ENCODE measurements around the gene ST3GAL5.

The ST3GAL5 gene

DNA sequence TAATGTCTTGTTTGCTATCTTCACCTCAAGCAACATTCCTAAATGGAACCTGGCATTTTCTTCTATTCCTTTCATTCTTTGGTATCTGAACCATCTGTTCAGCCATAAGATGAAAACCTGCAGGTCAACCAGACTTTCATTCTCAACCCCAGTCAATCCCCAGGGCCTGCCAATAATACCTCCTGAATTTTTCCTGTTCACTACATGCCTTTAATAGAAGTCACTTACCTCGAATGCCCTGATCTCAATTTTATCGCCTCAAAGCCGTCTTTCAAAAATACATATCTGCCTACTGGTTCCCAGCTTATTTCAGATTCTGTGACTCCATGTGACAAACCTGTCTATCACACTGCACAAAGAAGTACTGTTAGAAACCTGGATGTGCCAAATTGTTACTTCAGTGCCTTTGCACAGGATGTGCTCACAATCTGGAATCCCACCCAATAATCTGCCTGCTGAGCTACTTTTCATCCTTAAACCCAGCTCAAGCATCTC, 22.6 kb downstream of the ST3GAL5 start:
- DNase-seq (ENCODE audit: low read depth) = no peak

GRCh38 chr2:85865539-85866164, 23.1 kb downstream of the ST3GAL5 start:
- no peak for DNase-seq (ENCODE audit: low read depth)

DNA sequence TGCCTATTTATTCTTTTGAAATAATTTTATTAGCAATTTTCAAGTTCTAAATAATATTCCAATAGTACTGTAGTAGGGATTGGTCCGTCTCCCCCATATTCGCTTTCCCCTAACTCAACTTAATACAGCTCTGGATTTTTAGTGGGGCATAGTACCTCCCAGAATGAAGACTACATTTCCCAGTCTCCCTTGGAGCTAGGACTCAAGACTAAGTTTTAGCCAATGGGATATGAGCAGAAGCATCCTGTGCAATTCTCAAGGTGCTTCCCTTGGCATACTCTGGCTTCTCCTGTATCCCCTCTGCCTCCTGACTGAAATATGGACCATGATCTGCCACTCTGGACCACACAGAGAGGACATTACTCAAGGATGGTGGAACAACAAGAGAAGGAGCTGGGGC, 24.1 kb downstream of the ST3GAL5 start:
- no peak for DNase-seq (ENCODE audit: low read depth)

- DNase-seq (ENCODE audit: low read depth) = no peak
Observed at GRCh38 chr2:85862426-85862825, 26.4 kb downstream of the ST3GAL5 start.

DNA sequence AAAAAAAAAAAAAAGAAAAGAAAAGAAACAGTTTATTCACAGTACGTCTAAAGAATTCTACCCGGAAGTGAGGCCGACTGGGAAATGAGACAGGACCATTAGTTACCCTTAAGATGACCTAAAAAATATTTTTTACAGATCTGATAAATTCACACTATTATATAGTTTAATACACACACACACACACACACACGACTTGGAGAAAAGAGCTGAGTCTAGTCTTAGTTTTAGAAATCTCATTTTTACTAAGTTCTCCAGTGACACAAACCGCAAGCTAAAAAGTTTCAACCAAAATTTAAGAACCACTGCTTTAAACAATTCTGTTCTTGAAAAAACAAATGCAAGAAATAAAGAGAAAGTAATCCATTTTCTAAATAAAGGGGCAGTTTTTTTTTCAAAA, 27.1 kb downstream of the ST3GAL5 start:
- no peak for DNase-seq (ENCODE audit: low read depth)

DNA sequence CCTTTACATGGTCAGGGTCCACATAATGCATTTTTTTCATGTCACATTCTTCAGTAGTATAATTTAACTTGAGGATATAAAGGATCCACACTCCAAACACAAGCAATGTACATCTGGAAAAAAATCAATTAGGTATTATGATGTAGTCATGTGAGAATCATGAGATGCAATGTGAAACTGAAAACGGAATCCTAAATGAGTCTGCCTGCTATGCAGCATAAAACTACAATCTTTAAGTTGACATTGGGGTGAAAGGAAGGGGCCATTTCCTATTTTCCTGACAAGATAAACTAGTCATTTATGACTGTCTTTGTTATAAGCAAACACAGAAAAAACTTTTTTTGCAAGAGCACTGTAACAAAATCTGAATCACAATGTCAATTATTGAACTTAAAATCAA, 27.6 kb downstream of the ST3GAL5 start:
- no peak for DNase-seq (ENCODE audit: low read depth)

DNA sequence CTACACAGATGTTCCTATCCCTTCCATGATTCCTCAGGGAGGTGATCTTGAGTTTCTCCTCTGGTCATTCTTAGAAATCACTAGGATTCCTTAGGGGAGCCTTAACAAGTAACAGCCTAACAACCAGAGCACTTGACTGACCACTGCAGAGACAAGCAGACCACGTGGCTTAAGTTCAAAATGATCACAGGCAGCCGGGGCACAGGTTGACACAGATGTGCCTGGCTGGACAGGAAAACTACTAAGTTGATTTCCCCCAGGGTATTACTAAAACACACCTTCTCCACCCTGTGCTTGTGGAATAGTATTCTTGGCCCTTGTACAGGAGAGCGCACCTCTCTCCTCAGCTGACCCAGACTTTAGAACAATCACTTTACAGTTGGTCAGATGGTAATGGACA, 29.9 kb downstream of the ST3GAL5 start:
- no peak for DNase-seq (ENCODE audit: low read depth)

DNA sequence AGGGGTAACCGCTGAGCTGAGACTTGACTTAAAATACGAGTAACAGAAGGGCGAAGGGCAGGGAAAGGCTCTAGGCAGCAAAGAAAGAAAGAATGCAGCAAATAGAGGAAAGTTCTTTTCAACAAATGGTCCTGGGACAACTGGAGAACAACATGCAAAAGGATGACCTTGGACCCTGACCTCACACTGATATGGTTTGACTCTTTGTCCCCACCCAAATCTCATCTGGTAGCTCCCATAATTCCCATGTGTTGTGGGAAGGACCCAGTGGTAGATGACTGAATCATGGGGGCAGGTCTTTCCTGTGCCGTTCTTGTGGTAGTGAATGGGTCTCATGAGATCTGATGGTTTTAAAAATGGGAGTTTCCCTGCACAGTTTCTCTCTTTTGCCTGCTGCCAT, 33.9 kb downstream of the ST3GAL5 start:
- no peak for DNase-seq (ENCODE audit: low read depth)

- no peak for DNase-seq (ENCODE audit: low read depth)
Observed at GRCh38 chr2:85854166-85854509, 34.7 kb downstream of the ST3GAL5 start.

GRCh38 chr2:85853499-85854165, 35.2 kb downstream of the ST3GAL5 start:
- DNase-seq (ENCODE audit: low read depth) = no peak

GRCh38 chr2:85852937-85853498, 35.8 kb downstream of the ST3GAL5 start:
- DNase-seq (ENCODE audit: low read depth) = peak; percentile 55

GRCh38 chr2:85852152-85852840, 36.5 kb downstream of the ST3GAL5 start:
- DNase-seq (ENCODE audit: low read depth) = no peak

DNA sequence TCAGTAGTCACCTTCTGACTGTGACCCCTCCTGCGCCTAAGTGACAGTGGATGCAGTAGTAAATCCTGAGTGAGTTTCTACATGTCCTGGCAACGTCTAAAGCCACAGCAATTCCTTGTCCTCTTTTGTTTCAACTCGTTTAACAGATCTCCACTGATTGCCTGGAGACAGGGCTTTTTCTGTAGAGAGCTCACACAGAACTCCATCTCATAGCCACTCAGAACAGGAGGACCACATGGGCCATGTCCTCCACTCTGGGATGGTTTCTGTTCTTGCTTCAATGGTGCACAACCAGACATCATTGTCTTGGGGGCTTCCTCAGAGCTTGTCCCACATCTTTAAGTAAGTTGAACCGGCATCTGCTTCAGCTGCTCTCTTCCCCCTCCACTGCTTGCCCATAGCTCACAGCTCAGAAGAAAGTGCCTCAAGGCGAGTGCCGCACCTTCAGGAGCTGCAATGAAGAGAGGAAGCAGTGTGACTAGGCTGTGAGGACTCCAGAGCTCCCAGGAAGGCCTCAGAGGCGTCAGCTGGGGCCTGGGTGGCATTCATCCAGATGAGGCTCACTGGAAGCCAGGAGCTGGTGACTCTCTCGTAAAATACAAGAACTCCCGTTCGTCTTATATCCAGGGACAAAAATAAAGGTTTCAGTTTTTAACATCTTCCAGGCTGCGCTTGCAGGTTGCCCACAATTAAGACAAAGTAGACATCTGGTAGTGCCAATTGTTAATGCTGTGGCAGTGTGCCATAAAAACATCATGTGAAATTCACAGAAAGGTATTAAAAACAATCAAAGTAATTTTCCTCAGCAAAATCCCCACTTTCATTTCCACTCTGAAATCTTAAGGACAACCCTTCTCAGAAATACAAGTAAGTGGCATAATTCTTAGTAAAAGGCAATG, 37.3 kb downstream of the ST3GAL5 start:
- DNase-seq (ENCODE audit: low read depth) = no peak

DNA sequence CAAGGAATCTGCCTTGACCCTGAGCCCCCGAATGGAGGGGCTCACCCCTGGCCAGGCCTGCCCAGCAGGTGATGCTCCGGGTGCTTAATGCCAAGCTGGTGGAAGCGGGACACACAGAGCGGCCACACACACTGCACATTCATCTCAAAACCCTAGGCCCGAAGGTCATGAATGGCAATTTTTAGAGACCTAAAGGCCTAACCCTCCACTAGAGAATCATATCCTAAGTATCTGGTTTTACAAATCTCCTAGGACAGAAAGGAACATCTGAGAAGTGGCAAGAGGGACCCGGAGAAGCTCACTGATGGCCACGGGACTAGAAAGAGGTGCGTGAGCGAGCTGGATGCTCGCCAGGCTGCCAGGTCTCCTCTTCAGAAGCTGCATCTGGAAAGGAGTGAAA, 38.3 kb downstream of the ST3GAL5 start:
- DNase-seq (ENCODE audit: low read depth) = no peak

DNA sequence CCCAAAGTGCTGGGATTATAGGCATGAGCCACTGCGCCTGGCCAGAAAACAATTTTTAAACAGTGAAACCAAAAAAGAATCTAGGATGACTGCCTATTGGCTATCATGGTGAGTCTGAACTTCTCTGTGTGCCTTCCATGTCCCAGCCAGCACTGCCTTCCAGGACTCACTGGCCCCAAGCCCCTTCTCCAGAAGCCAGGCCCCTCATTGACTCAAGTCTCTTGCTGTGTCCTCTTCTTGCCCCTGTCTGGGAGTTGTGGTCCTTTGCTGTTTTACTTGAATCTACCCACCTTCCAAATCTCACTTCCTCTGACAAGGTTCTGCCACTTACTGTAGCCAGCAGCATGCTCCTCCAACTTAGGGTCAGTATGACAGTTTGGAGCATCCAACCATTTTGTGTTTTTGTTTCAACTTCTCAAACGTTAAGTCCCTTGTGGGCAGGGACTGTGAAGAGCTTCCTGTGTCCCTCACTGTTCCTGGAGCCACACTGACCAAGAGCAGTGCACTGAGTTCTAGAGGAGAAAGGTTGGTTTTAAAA, 41.7 kb downstream of the ST3GAL5 start:
- no peak for DNase-seq (ENCODE audit: low read depth)

- no peak for DNase-seq (ENCODE audit: low read depth)
Observed at GRCh38 chr2:85846411-85846810, 42.4 kb downstream of the ST3GAL5 start.

DNA sequence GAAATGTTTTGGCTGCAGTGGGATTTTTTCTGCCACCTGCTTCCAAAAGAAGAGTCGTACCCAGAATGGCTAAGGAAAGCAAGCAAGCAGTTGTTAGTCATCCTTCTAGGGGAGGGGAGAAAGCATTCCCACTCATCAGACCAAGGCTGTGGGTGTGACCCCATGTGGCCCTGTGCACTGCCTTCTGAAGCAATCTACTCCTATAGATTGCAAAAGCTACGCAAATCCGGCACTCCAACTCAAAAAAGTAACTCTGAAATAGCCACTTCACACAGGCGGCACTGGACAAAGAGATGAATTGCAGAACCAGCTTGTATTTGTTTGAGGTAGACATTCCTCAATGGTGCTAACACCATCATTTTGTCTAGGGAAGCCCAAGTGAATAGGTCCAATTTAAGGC, 44.3 kb downstream of the ST3GAL5 start:
- no peak for DNase-seq (ENCODE audit: low read depth)

- DNase-seq (ENCODE audit: low read depth) = no peak
Observed at GRCh38 chr2:85843543-85843942, 45.2 kb downstream of the ST3GAL5 start.

DNA sequence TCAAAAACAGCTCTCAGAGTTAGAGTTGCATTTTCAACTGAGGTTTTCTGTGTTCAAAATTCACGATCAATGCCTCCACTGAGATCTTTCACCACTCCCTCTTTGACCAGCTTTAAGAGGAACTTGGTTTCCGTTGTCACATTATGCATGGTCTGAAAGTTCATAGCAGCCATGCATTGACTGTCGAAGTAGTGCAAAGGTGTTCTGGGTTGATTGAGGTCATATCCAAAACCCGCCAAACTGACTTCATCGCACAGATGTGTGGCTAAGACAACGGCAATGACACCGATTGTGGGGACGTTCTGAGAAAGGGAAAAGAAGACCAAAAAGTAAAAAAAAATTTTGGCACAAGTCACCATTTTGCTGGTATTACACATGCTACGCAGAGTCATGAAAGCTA, 48.7 kb downstream of the ST3GAL5 start:
- DNase-seq (ENCODE audit: low read depth) = no peak

- DNase-seq (ENCODE audit: low read depth) = no peak
Observed at GRCh38 chr2:85839461-85839860, 49.3 kb downstream of the ST3GAL5 start.

DNA sequence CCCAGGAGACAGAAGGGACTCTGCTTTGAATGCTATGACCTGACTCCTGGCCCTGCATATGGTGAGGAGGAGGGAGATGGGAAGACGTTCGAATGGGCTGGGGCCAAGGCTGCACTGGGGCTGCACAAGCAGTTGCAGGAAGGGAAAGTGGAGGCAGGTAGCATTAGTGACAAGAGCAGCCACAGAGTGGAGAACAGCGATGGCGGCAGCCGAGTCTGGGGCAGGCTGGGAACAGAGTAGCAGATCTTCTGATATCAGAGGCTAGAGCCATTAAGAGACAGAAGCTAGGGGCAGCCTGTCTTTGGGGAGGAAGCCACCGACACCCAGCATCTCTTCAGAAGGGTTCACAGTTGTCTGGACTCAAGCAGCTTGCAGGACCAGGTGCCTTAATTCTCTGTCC, 50.1 kb downstream of the ST3GAL5 start:
- no peak for DNase-seq (ENCODE audit: low read depth)

DNA sequence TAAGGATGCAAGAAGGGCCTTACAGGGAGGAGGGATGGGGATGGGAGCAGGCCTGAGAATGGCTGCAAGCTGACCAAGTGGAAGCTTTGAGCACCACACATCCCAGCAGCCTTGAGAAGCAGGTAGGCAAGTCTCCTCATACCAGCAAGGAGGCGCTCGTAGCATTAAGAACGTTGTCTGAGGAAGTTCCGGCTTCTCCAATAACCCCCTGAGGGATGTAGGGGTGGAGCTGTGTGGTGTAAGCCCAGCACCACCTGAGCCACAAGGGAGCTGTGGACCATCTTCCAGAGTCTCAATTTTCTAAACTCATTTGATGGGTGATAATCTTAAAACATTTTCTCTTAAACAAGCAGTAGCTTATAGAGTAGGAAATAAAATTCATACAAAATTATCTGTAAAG, 50.6 kb downstream of the ST3GAL5 start:
- DNase-seq (ENCODE audit: low read depth) = no peak
